ENCODE data around the gene PITPNC1.
A peak's percentile ranks its signal among the peaks of the same experiment; 100 is the strongest.

PITPNC1 gene

DNA sequence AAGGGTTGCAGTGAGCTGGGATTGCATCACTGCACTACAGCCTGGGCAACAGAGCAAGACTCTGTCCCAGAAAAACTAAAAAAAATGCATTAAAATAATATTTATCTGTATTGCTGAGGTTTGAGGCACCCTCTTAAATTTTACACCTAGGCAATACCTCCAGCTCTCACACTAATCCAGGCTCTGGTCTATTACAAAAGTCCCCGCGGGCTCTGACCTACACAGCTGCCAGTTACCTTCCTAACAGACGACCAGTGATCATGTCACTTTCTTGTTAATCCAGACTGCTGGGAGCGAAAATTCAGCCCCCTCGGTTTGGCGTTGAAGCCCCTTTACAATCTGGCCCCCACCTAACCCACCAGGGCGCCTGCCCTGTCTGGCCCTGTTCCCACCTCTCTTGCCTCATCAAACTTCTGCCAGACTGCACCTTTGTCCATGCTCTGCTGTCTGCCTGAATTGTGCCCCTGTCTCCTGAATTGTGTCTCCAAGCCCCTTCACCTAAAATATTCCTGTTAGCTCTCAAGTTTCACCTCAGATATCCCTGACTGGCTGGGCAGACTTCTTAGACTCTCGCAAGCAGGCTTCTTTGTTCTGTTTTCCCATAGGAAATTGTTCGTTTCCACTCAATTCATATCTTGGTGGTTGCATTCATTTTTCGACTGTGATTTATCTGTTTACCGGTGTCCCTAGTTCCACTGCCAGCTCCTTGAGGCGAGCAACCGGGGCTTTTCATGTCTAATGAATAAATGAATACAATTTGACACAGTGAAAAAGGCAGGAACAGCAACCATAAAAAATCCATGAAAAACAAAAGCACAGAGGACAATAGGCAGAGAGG is 65.9 kb downstream of the PITPNC1 start:
- Histone ChIP-seq H3K27ac (replicated peaks; ENCODE audit: low read length) (peak overlapping the region; percentile 55), H3K18ac (ENCODE audit: low read length) (peak overlapping the region; percentile 44)

DNA sequence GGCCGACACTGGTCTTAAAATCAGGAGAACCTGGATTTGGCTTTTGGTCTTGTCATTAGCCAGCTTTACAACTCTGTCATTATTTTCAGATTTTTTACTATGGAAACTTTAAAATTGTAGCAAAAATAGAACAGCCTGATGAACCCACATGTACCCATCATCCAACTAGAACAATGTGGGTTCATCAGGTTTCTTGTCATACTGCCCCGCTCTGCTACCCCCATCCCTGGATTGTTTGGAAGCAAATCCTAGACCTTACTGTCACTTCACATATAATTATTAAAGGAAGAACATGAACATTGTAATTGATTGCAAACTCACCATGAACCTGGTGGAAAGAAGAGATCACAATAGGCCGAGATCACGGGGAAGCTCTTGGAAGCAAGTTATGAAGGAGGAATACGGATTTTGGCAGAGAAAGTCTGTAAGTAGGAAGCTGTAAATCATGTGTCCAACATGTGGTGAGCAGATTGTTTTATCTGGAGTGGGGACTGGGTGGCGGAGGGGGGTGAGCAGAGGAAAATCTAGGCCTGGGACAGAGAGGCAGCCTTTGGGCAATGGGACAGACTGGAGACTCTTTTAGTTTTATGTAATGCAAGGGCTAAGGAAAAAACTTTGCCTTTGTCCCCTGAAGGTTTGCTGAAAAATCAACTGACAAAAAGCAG is 67.0 kb downstream of the PITPNC1 start:
- no peak overlapping the region for H3K4me3 ChIP-seq (ENCODE audit: low read length in 2 of 2)
- peaks cover 14 to 19% of the 10 kb centered on the region in 2 donors for H3K4me1 ChIP-seq (ENCODE audit: control insufficient read depth in 2 of 2, insufficient read depth in 1 of 2, low read depth in 1 of 2, low read length in 2 of 2)
- peaks cover 0 to 3% of the 10 kb centered on the region in 2 donors for H3K9me3 ChIP-seq (replicated peaks in 1 of 2; ENCODE audit: control insufficient read depth in 2 of 2, insufficient read depth in 1 of 2, low read depth in 1 of 2, low read length in 2 of 2)
- H3K23ac ChIP-seq (ENCODE audit: low read depth, low read length, poor library complexity): no peak overlapping the region
- no peak overlapping the region for H3K9ac ChIP-seq (ENCODE audit: low read depth, low read length, poor library complexity)
- no peak overlapping the region for H3K4me2 ChIP-seq (ENCODE audit: insufficient read depth, low read length, poor library complexity, severe bottlenecking)
- no peak overlapping the region for H2AFZ ChIP-seq (ENCODE audit: low read length)
- H3K36me3 ChIP-seq (replicated peaks in 1 of 2; ENCODE audit: control insufficient read depth in 2 of 2, insufficient read depth in 2 of 2, low read length in 2 of 2): no peaks in the 10 kb centered on the region
- no peak for DNase-seq (ENCODE audit: low spot score)
- H3K27me3 ChIP-seq (ENCODE audit: control insufficient read depth in 3 of 3, insufficient read depth in 3 of 3, low read depth in 1 of 3, low read length in 3 of 3): no peaks in the 10 kb centered on the region
- H2BK15ac ChIP-seq (ENCODE audit: low read length): no peak overlapping the region
- H3K14ac ChIP-seq (ENCODE audit: low read length): no peak overlapping the region
- WGBS, 2 donors (ENCODE audit: extremely low coverage in 2 of 2, insufficient read length in 2 of 2, insufficient replicate concordance in 1 of 2): no CpG with 5 or more reads among the region's 6 CpGs
- H3K79me1 ChIP-seq (ENCODE audit: low read depth, low read length): no peaks in the 10 kb centered on the region
- no peak overlapping the region for H4K8ac ChIP-seq (ENCODE audit: low read depth, low read length)
- no peak overlapping the region for H2BK5ac ChIP-seq (ENCODE audit: low read length)
- H3K18ac ChIP-seq (ENCODE audit: low read length): no peak overlapping the region
- H2AK5ac ChIP-seq (ENCODE audit: low read depth, low read length): no peak overlapping the region
- H4K91ac ChIP-seq (ENCODE audit: low read depth, low read length, poor library complexity): no peak overlapping the region
- no peak overlapping the region for H3K4ac ChIP-seq (ENCODE audit: low read length)
- H2BK12ac ChIP-seq (ENCODE audit: low read length): no peak overlapping the region
- H2BK120ac ChIP-seq (ENCODE audit: low read depth, low read length): no peak overlapping the region
- H3K27ac ChIP-seq (replicated peaks; ENCODE audit: low read length): no peak overlapping the region

More for the DNA sequence above, 65.9 kb downstream of the PITPNC1 start:
- Histone ChIP-seq H2BK15ac (ENCODE audit: low read length) (no peak overlapping the region), H3K4ac (ENCODE audit: low read length) (no peak overlapping the region), H4K8ac (ENCODE audit: low read depth, low read length) (no peak overlapping the region), H3K9ac (ENCODE audit: low read depth, low read length, poor library complexity) (no peak overlapping the region), H2AFZ (ENCODE audit: low read length) (peak overlapping the region; percentile 85), H2BK12ac (ENCODE audit: low read length) (no peak overlapping the region), H3K79me1 (ENCODE audit: low read depth, low read length) (no peaks in the 10 kb centered on the region), H3K23ac (ENCODE audit: low read depth, low read length, poor library complexity) (no peak overlapping the region), H3K9me3 (replicated peaks in 1 of 2; ENCODE audit: control insufficient read depth in 2 of 2, insufficient read depth in 1 of 2, low read depth in 1 of 2, low read length in 2 of 2) (peaks cover 0 to 3% of the 10 kb centered on the region in 2 donors), H3K36me3 (replicated peaks in 1 of 2; ENCODE audit: control insufficient read depth in 2 of 2, insufficient read depth in 2 of 2, low read length in 2 of 2) (no peaks in the 10 kb centered on the region), H3K4me1 (ENCODE audit: control insufficient read depth in 2 of 2, insufficient read depth in 1 of 2, low read depth in 1 of 2, low read length in 2 of 2) (peaks cover 16 to 21% of the 10 kb centered on the region in 2 donors), H2AK5ac (ENCODE audit: low read depth, low read length) (no peak overlapping the region), H4K91ac (ENCODE audit: low read depth, low read length, poor library complexity) (no peak overlapping the region), H2BK120ac (ENCODE audit: low read depth, low read length) (no peak overlapping the region), H3K27me3 (ENCODE audit: control insufficient read depth in 3 of 3, insufficient read depth in 3 of 3, low read depth in 1 of 3, low read length in 3 of 3) (no peaks in the 10 kb centered on the region), H3K4me2 (ENCODE audit: insufficient read depth, low read length, poor library complexity, severe bottlenecking) (no peak overlapping the region), H3K4me3 (ENCODE audit: low read length in 2 of 2) (peak overlapping the region in 1 of 2 donors; percentile 5), H3K14ac (ENCODE audit: low read length) (no peak overlapping the region), H2BK5ac (ENCODE audit: low read length) (no peak overlapping the region)
- no CpG with 5 or more reads among the region's 13 CpGs for WGBS, 2 donors (ENCODE audit: extremely low coverage in 2 of 2, insufficient read length in 2 of 2, insufficient replicate concordance in 1 of 2)
- DNase-seq (ENCODE audit: low spot score): no peak

DNA sequence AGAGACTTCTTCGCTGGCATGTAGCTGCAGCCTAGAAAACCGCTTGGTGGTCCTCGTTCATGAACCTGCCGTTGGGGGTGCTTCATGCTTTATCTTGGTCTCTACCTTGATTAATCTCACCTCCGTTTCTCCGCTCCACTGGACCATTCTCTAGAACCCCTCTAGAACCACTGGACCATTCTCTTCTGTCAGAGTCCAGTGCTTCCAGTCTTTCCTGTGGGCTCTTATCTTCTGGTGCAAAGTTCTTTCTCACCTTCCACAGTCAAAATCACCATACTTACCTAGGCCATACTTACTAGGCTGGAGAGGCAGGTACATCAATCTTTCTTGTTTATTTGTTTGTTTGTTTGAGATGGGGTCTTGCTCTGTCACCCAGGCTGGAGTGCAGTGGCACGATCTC is 71.4 kb downstream of the PITPNC1 start:
- H2BK12ac ChIP-seq (ENCODE audit: low read length): no peak overlapping the region
- H3K4me3 ChIP-seq (ENCODE audit: low read length in 2 of 2): no peak overlapping the region
- H3K9ac ChIP-seq (ENCODE audit: low read depth, low read length, poor library complexity): no peak overlapping the region
- H3K4me2 ChIP-seq (ENCODE audit: insufficient read depth, low read length, poor library complexity, severe bottlenecking): no peak overlapping the region
- no peaks in the 10 kb centered on the region for H3K79me1 ChIP-seq (ENCODE audit: low read depth, low read length)
- no peak overlapping the region for H4K91ac ChIP-seq (ENCODE audit: low read depth, low read length, poor library complexity)
- H3K27me3 ChIP-seq (ENCODE audit: control insufficient read depth in 3 of 3, insufficient read depth in 3 of 3, low read depth in 1 of 3, low read length in 3 of 3): no peaks in the 10 kb centered on the region
- H3K23ac ChIP-seq (ENCODE audit: low read depth, low read length, poor library complexity): no peak overlapping the region
- no peak overlapping the region for H4K8ac ChIP-seq (ENCODE audit: low read depth, low read length)
- no peak overlapping the region for H2AK5ac ChIP-seq (ENCODE audit: low read depth, low read length)
- no peaks in the 10 kb centered on the region for H3K36me3 ChIP-seq (replicated peaks in 1 of 2; ENCODE audit: control insufficient read depth in 2 of 2, insufficient read depth in 2 of 2, low read length in 2 of 2)
- H3K14ac ChIP-seq (ENCODE audit: low read length): no peak overlapping the region
- H3K4me1 ChIP-seq (ENCODE audit: control insufficient read depth in 2 of 2, insufficient read depth in 1 of 2, low read depth in 1 of 2, low read length in 2 of 2): peaks cover 0 to 3% of the 10 kb centered on the region in 2 donors
- no CpG with 5 or more reads among the region's 7 CpGs for WGBS, 2 donors (ENCODE audit: extremely low coverage in 2 of 2, insufficient read length in 2 of 2, insufficient replicate concordance in 1 of 2)
- no peak overlapping the region for H3K18ac ChIP-seq (ENCODE audit: low read length)
- H3K27ac ChIP-seq (replicated peaks; ENCODE audit: low read length): no peak overlapping the region
- H3K9me3 ChIP-seq (replicated peaks in 1 of 2; ENCODE audit: control insufficient read depth in 2 of 2, insufficient read depth in 1 of 2, low read depth in 1 of 2, low read length in 2 of 2): peaks cover 0 to 3% of the 10 kb centered on the region in 2 donors
- H2BK120ac ChIP-seq (ENCODE audit: low read depth, low read length): no peak overlapping the region
- H3K4ac ChIP-seq (ENCODE audit: low read length): no peak overlapping the region
- no peak overlapping the region for H2BK15ac ChIP-seq (ENCODE audit: low read length)
- H2BK5ac ChIP-seq (ENCODE audit: low read length): no peak overlapping the region
- no peak for DNase-seq (ENCODE audit: low spot score)
- H2AFZ ChIP-seq (ENCODE audit: low read length): no peak overlapping the region

DNA sequence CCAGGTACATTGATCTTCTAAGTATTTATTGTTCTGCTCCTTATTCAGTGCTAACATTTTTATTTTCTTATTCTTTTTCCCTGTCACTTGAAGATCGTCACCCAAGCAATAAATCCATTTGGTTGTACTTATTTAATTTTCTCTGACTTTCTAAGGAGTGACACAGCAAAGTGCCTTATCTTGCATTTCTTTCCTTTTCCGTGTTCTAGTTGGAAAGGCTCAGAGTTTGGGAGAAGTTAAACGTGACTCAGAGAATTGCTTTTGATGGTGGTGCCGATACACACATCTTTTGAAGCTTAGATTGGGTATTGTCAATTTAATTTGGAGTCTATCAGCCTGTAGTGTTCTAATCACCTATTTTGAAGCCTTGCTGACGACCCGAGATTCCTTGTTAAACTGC is 72.0 kb downstream of the PITPNC1 start:
- H2AK5ac ChIP-seq (ENCODE audit: low read depth, low read length): no peak overlapping the region
- no peak overlapping the region for H3K4me2 ChIP-seq (ENCODE audit: insufficient read depth, low read length, poor library complexity, severe bottlenecking)
- peaks cover 0 to 3% of the 10 kb centered on the region in 2 donors for H3K9me3 ChIP-seq (replicated peaks in 1 of 2; ENCODE audit: control insufficient read depth in 2 of 2, insufficient read depth in 1 of 2, low read depth in 1 of 2, low read length in 2 of 2)
- H2BK15ac ChIP-seq (ENCODE audit: low read length): no peak overlapping the region
- no peak overlapping the region for H4K8ac ChIP-seq (ENCODE audit: low read depth, low read length)
- H2AFZ ChIP-seq (ENCODE audit: low read length): no peak overlapping the region
- H3K9ac ChIP-seq (ENCODE audit: low read depth, low read length, poor library complexity): no peak overlapping the region
- H3K14ac ChIP-seq (ENCODE audit: low read length): no peak overlapping the region
- H4K91ac ChIP-seq (ENCODE audit: low read depth, low read length, poor library complexity): no peak overlapping the region
- no peak for DNase-seq (ENCODE audit: low spot score)
- H3K27me3 ChIP-seq (ENCODE audit: control insufficient read depth in 3 of 3, insufficient read depth in 3 of 3, low read depth in 1 of 3, low read length in 3 of 3): no peaks in the 10 kb centered on the region
- no peak overlapping the region for H3K4me3 ChIP-seq (ENCODE audit: low read length in 2 of 2)
- H3K4me1 ChIP-seq (ENCODE audit: control insufficient read depth in 2 of 2, insufficient read depth in 1 of 2, low read depth in 1 of 2, low read length in 2 of 2): peaks cover 0 to 3% of the 10 kb centered on the region in 2 donors
- H2BK12ac ChIP-seq (ENCODE audit: low read length): no peak overlapping the region
- no peak overlapping the region for H3K18ac ChIP-seq (ENCODE audit: low read length)
- H2BK120ac ChIP-seq (ENCODE audit: low read depth, low read length): no peak overlapping the region
- H3K4ac ChIP-seq (ENCODE audit: low read length): no peak overlapping the region
- H3K79me1 ChIP-seq (ENCODE audit: low read depth, low read length): no peaks in the 10 kb centered on the region
- no peaks in the 10 kb centered on the region for H3K36me3 ChIP-seq (replicated peaks in 1 of 2; ENCODE audit: control insufficient read depth in 2 of 2, insufficient read depth in 2 of 2, low read length in 2 of 2)
- no peak overlapping the region for H3K23ac ChIP-seq (ENCODE audit: low read depth, low read length, poor library complexity)
- no peak overlapping the region for H2BK5ac ChIP-seq (ENCODE audit: low read length)
- H3K27ac ChIP-seq (replicated peaks; ENCODE audit: low read length): no peak overlapping the region
- WGBS, 2 donors (ENCODE audit: extremely low coverage in 2 of 2, insufficient read length in 2 of 2, insufficient replicate concordance in 1 of 2): no CpG with 5 or more reads among the region's 6 CpGs

Measured in neuronal stem cell (in vitro differentiated cells).